SK-N-SH treated with all-trans-retinoic acid at 6 μM for 48 hours (cell line): ENCODE results near the gene AHCYL1.

ENCODE experiments used
- ARNTL ChIP-seq: fragments of 450-650 bp; formaldehyde crosslinking; IDR thresholded peaks from 2 replicates; pipeline ENCODE4 v1.5.0; 2020; ENCODE audit warnings: low read depth, mild to moderate bottlenecking, moderate library complexity, borderline replicate concordance
- ZFP30 ChIP-seq: fragments of 450-650 bp; formaldehyde crosslinking; IDR thresholded peaks from 2 replicates; pipeline ENCODE4 v1.5.0; 2022; ENCODE audit warnings: mild to moderate bottlenecking, moderate library complexity

DNA sequence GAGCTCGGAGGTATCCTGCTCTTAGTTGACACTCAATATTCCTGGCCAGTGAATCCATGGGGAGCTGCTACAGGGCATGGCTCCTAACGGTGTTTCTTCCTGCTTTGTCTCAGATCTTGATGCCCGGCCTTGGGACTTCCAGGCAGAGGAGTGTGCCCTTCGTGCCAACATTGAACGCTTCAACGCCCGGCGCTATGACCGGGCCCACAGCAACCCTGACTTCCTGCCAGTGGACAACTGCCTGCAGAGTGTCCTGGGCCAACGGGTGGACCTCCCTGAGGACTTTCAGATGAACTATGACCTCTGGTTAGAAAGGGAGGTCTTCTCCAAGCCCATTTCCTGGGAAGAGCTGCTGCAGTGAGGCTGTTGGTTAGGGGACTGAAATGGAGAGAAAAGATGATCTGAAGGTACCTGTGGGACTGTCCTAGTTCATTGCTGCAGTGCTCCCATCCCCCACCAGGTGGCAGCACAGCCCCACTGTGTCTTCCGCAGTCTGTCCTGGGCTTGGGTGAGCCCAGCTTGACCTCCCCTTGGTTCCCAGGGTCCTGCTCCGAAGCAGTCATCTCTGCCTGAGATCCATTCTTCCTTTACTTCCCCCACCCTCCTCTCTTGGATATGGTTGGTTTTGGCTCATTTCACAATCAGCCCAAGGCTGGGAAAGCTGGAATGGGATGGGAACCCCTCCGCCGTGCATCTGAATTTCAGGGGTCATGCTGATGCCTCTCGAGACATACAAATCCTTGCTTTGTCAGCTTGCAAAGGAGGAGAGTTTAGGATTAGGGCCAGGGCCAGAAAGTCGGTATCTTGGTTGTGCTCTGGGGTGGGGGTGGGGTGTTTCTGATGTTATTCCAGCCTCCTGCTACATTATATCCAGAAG lies 69.2 kb downstream of the AHCYL1 start:
- TF ChIP-seq ZFP30 (CRISPR knock-in tag) (no peak), ARNTL (CRISPR knock-in tag) (no peak)
